GM21423 (cell line): ENCODE measurements around the gene MAST2.
"Not testable (repeated sequence)": the region's sequence is repeated elsewhere in the genome, so short reads cannot be mapped to it uniquely, and the experiment has no call there.

Experiments used
- ATAC-seq: cut with Tn5 transposase; IDR thresholded peaks from one replicate; pipeline ENCODE4 v1.9.1; 2021; ENCODE audit warnings: mild to moderate bottlenecking, moderate library complexity; ENCODE audit not compliant: unreplicated experiment

The MAST2 gene

GRCh38 chr1:45857101-45857700 lies 53.8 kb downstream of the MAST2 start:
- no peak for ATAC-seq

- not testable (repeated sequence) for ATAC-seq
These were observed 54.5 kb downstream of the MAST2 start for GRCh38 chr1:45857755-45858492.

- no peak for ATAC-seq
These were observed 55.8 kb downstream of the MAST2 start for GRCh38 chr1:45859221-45859620.

GRCh38 chr1:45862008-45862407 lies 58.6 kb downstream of the MAST2 start:
- no peak for ATAC-seq

GRCh38 chr1:45863218-45863617 lies 59.8 kb downstream of the MAST2 start:
- ATAC-seq = no peak

GRCh38 chr1:45864167-45865106 lies 61.0 kb downstream of the MAST2 start:
- no peak for ATAC-seq

GRCh38 chr1:45867697-45868348 lies 64.4 kb downstream of the MAST2 start:
- no peak for ATAC-seq

GRCh38 chr1:45868861-45869260 lies 65.4 kb downstream of the MAST2 start:
- no peak for ATAC-seq

GRCh38 chr1:45870500-45870899 lies 67.1 kb downstream of the MAST2 start:
- ATAC-seq = no peak

GRCh38 chr1:45872173-45872801 lies 68.9 kb downstream of the MAST2 start:
- ATAC-seq = not testable (repeated sequence)

GRCh38 chr1:45876000-45876617 lies 72.7 kb downstream of the MAST2 start:
- no peak for ATAC-seq

- no peak for ATAC-seq
These were observed 73.9 kb downstream of the MAST2 start for GRCh38 chr1:45877264-45877663.

- ATAC-seq = no peak
These were observed 76.6 kb downstream of the MAST2 start for GRCh38 chr1:45879885-45880598.

- no peak for ATAC-seq
These were observed 77.5 kb downstream of the MAST2 start for GRCh38 chr1:45880930-45881329.

GRCh38 chr1:45883658-45884057 lies 80.2 kb downstream of the MAST2 start:
- no peak for ATAC-seq

GRCh38 chr1:45884700-45885099 lies 81.3 kb downstream of the MAST2 start:
- no peak for ATAC-seq

GRCh38 chr1:45886229-45886628 lies 82.8 kb downstream of the MAST2 start:
- ATAC-seq = no peak

- no peak for ATAC-seq
These were observed 83.9 kb downstream of the MAST2 start for GRCh38 chr1:45887156-45887842.

- no peak for ATAC-seq
These were observed 86.7 kb downstream of the MAST2 start for GRCh38 chr1:45890078-45890477.
